Measurements from ENCODE around the gene CYRIA.

The CYRIA gene

DNA sequence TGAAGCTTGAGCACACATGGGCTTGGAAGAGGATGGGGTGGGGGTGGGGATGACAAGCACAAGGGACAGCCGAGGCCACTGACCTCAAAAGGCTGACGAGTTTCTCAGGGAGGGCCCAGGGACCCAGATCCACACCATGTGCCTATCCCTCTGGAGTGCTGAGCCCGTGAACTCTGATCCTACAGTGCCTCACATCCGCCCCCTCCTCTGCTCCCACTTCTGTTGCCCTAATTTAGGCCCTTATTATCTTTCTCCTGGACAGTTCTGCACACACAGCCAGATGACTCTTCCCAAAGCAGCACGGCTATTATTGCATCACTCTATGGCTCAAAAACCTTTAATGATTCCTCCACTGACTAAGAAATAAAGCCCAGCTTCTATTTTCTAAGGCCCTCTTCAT is 24.8 kb downstream of the CYRIA start:
- TF ChIP-seq CTCF (conservative IDR thresholded peaks at IDR 0.05; ENCODE audit: low read depth, low read length), result no peak
- H3K4me3 ChIP-seq (ENCODE audit: low read depth, low read length), result no peak overlapping the region
- peak; percentile 50 for DNase-seq (ENCODE audit: low read depth)

GRCh38 chr2:16640001-16640700 is 25.5 kb downstream of the CYRIA start:
- no peak overlapping the region for H3K4me3 ChIP-seq (ENCODE audit: low read depth, low read length)
- DNase-seq (ENCODE audit: low read depth), result no peak
- no peak for TF ChIP-seq CTCF (conservative IDR thresholded peaks at IDR 0.05; ENCODE audit: low read depth, low read length)

- H3K4me3 ChIP-seq (ENCODE audit: low read depth, low read length), result no peak overlapping the region
- no peak for TF ChIP-seq CTCF (conservative IDR thresholded peaks at IDR 0.05; ENCODE audit: low read depth, low read length)
- no peak for DNase-seq (ENCODE audit: low read depth)
Measured at GRCh38 chr2:16639431-16639830, 26.2 kb downstream of the CYRIA start.

- no peak for TF ChIP-seq CTCF (conservative IDR thresholded peaks at IDR 0.05; ENCODE audit: low read depth, low read length)
- DNase-seq (ENCODE audit: low read depth), result no peak
- no peak overlapping the region for H3K4me3 ChIP-seq (ENCODE audit: low read depth, low read length)
Measured at GRCh38 chr2:16638946-16639345, 26.7 kb downstream of the CYRIA start.

GRCh38 chr2:16637304-16637703 is 28.3 kb downstream of the CYRIA start:
- H3K4me3 ChIP-seq (ENCODE audit: low read depth, low read length), result no peak overlapping the region
- no peak for TF ChIP-seq CTCF (conservative IDR thresholded peaks at IDR 0.05; ENCODE audit: low read depth, low read length)
- no peak for DNase-seq (ENCODE audit: low read depth)

- DNase-seq (ENCODE audit: low read depth), result peak; percentile 66
- no peak for TF ChIP-seq CTCF (conservative IDR thresholded peaks at IDR 0.05; ENCODE audit: low read depth, low read length)
Measured at GRCh38 chr2:16635791-16636699, 29.6 kb downstream of the CYRIA start.

More at GRCh38 chr2:16635791-16636699, 29.6 kb downstream of the CYRIA start:
- H3K4me3 ChIP-seq (ENCODE audit: low read depth, low read length), result no peak overlapping the region

Data from choroid plexus epithelial cell (primary cell).